KMS-11 (cell line): ENCODE results near the gene SNX1.

ENCODE experiments used
- H2AFZ ChIP-seq: fragments of 200-600 bp; sonication (generic); 2 replicates; pipeline ENCODE4 v1.6.1; 2016; ENCODE audit warnings: antibody characterized with exemption, mixed run types, low read depth
- H3K27ac ChIP-seq: fragments of 200-600 bp; sonication (generic); 2 replicates; pipeline ENCODE4 v1.6.1; 2016; ENCODE audit warnings: mild to moderate bottlenecking, mixed run types
- H3K27me3 ChIP-seq: fragments of 200-600 bp; sonication (generic); 2 replicates; pipeline ENCODE4 v1.6.1; 2017; ENCODE audit warnings: mild to moderate bottlenecking, low read depth, mixed run types, moderate library complexity; ENCODE audit not compliant: insufficient read depth
- H3K36me3 ChIP-seq: fragments of 200-600 bp; sonication (generic); 2 replicates; pipeline ENCODE4 v1.6.1; 2017; ENCODE audit warnings: mild to moderate bottlenecking, mixed run types; ENCODE audit not compliant: insufficient read depth
- H3K4me1 ChIP-seq: fragments of 200-600 bp; sonication (generic); 2 replicates; pipeline ENCODE4 v1.6.1; 2016; ENCODE audit warnings: mild to moderate bottlenecking, low read depth, mixed run types; ENCODE audit not compliant: poor library complexity, severe bottlenecking
- H3K4me2 ChIP-seq: fragments of 200-600 bp; sonication (generic); 2 replicates; pipeline ENCODE4 v1.7.0; 2016; ENCODE audit warnings: mild to moderate bottlenecking, mixed run types
- H3K4me3 ChIP-seq: fragments of 200-600 bp; sonication (generic); IDR thresholded peaks from 2 replicates; pipeline ENCODE4 v1.6.1; 2017; ENCODE audit warnings: low read depth, low read length, mixed read lengths; ENCODE audit not compliant: insufficient read depth
- H3K79me2 ChIP-seq: fragments of 200-600 bp; sonication (generic); 2 replicates; pipeline ENCODE4 v1.6.1; 2016; ENCODE audit warnings: low read depth, mixed run types; ENCODE audit not compliant: insufficient read depth
- H3K9ac ChIP-seq: fragments of 200-600 bp; sonication (generic); 2 replicates; pipeline ENCODE4 v1.6.1; 2016; ENCODE audit warnings: mild to moderate bottlenecking, mixed run types
- H4K20me1 ChIP-seq: fragments of 200-600 bp; sonication (generic); 2 replicates; pipeline ENCODE4 v1.6.1; 2016; ENCODE audit warnings: mild to moderate bottlenecking, mixed run types; ENCODE audit not compliant: insufficient read depth
- TF ChIP-seq, protein P1 (sequence below): fragments of 200-600 bp; sonication (generic); conservative IDR thresholded peaks from 2 replicates; pipeline ENCODE4 v1.6.1; 2017; ENCODE audit warnings: low read depth, mild to moderate bottlenecking, antibody characterized with exemption, low read length, moderate library complexity, mixed read lengths

Gene SNX1

DNA sequence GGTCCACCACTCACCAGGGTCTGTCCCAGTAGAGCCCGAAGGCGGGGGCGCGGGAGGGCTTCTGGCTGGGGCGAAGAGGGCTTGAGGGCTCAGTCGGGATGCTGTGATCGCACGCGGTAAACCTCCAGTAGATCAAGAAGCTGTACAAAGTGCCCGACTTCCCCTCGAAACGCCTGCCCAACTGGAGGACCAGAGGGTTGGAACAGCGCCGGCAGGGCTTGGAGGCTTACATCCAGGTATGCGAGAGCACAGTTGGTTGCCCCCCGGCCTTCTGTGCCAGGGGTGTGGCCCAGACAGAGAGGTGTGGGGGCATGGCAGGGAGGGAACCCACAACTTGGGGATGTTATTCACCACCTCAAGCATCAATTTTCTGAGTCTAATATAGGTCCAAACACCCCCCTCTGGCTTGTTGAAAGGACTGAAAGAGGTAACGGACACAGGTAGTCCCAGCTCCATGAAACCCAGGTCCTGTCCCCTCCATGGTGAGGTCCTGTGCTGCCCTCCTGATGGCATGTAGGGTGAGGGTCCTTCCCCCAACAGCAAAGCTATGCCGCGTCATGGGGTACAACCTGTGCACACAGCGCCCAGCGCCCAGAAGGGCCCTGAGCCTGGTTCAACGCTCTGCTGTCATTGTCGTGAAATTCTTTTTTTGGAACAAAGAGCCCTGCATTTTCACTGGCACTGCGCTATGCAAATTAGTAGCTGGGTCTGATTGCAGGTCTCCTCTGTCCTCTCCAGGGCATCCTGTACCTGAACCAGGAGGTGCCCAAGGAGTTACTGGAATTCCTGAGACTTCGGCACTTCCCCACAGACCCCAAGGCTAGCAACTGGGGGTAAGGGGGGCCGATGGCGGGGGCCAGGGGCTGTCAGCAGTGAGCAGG lies 57.0 kb downstream of the SNX1 start:
- H3K9ac ChIP-seq, result no peak overlapping the region; the same call in 1 of the 2 replicates
- peaks cover 8% of the 10 kb centered on the region for H3K27me3 ChIP-seq
- no peak overlapping the region for H3K27ac ChIP-seq
- H3K4me2 ChIP-seq, result peak overlapping the region; percentile 80
- H3K36me3 ChIP-seq, result peaks cover 6% of the 10 kb centered on the region; the same call in 1 of the 2 replicates
- TF ChIP-seq, protein P1, sequence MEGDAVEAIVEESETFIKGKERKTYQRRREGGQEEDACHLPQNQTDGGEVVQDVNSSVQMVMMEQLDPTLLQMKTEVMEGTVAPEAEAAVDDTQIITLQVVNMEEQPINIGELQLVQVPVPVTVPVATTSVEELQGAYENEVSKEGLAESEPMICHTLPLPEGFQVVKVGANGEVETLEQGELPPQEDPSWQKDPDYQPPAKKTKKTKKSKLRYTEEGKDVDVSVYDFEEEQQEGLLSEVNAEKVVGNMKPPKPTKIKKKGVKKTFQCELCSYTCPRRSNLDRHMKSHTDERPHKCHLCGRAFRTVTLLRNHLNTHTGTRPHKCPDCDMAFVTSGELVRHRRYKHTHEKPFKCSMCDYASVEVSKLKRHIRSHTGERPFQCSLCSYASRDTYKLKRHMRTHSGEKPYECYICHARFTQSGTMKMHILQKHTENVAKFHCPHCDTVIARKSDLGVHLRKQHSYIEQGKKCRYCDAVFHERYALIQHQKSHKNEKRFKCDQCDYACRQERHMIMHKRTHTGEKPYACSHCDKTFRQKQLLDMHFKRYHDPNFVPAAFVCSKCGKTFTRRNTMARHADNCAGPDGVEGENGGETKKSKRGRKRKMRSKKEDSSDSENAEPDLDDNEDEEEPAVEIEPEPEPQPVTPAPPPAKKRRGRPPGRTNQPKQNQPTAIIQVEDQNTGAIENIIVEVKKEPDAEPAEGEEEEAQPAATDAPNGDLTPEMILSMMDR, result no peak
- H2AFZ ChIP-seq, result peak overlapping the region; percentile 99
- H3K4me3 ChIP-seq, result no peak overlapping the region
- H3K79me2 ChIP-seq, result no peaks in the 10 kb centered on the region
- peaks cover 24% of the 10 kb centered on the region for H3K4me1 ChIP-seq
- H4K20me1 ChIP-seq, result no peaks in the 10 kb centered on the region

DNA sequence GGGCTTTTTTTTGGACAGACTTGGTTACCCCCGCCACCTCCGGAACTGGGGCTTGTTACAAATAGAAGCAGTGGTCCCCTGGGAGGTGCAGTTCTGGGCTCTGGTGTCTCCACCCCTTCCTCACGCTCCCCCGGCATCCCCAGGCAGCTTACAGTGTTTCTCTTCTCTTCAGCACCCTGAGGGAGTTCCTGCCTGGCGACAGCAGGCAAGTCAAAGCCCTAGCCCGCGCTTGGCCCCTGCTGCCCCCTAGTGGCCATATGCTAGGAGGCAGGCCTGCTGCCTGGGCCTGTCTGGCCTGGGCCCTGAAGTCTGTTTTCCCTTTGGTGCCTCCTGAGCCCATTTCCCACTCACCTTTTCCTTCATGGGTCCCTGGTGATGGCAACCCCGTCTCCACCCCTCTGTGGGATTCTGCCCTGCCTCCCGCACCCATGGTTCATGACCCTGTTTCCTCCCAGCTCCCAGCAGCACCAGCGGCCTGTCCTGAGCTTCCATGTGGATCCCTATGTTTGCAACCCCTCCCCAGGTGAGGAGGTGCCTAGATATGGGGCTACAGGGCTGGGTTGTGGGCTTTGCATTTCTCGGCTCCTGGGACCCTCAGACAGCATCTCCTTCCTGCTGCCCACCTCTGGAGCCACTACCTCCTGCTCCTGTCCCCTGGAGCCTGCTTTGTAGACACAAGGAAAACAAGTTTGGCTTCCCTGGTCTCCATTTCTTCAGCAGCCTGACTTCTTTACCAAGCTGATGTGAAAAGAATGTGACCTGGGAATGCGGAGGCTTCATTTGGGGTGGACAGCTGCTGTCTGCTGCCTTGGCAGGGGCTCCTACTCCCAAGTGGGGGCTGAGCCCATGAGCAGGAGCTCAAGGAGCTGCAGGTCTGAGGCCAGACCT lies 57.9 kb downstream of the SNX1 start:
- no peak overlapping the region for H3K4me3 ChIP-seq

DNA sequence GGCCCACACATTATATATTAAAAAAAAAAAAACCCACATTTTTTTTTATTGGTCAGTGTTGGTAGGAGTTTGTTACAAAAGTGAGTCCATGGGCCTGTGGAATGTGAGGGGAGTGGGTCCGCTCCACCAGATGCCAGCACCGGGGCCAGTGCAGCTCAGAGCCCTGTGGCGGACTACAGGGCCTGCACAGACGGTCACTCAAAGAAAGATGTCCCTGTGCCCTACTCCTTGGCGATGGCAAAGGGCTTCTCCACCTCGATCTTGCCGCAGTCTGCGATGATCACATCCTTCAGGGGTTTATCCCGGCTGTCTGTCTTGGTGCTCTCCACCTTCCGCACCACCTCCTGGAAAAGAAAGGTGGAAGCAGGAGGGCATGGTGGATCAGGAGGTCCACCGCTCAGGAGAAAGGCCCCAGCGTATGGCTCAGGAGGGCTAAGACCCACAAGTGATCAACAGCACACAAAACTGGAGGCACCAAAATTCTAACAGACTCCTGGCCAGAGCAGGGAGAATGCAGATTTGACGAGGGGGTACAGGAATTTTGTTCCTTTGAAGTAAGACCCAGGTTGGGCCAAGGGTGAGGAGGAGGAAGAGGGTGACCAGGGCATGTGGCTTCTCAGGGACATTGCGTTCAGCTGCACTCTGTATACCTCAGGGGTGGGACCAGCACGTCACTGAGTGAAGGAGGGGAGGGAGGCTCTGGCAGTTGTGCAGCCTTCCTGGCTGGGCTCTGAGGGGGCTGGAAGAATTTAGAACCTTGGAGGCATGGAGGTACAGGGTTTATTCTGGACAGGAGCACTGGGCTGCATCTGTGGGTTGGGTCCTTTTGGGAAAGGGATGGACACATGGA lies 60.2 kb downstream of the SNX1 start:
- Histone ChIP-seq H3K4me1 (peaks cover 28% of the 10 kb centered on the region), H3K27ac (no peak overlapping the region), H3K36me3 (peaks cover 6% of the 10 kb centered on the region; the same call in 1 of the 2 replicates), H3K4me2 (no peak overlapping the region), H2AFZ (no peak overlapping the region), H3K27me3 (peaks cover 8% of the 10 kb centered on the region), H3K79me2 (peaks cover 10% of the 10 kb centered on the region), H3K9ac (no peak overlapping the region), H3K4me3 (no peak overlapping the region), H4K20me1 (no peaks in the 10 kb centered on the region)
- TF ChIP-seq, protein P1, result no peak

More for the DNA sequence above, 57.9 kb downstream of the SNX1 start:
- Histone ChIP-seq H3K27me3 (peaks cover 8% of the 10 kb centered on the region), H3K9ac (no peak overlapping the region), H3K36me3 (peaks cover 6% of the 10 kb centered on the region; the same call in 1 of the 2 replicates), H3K27ac (peak overlapping the region; percentile 21; the same call in 1 of the 2 replicates), H2AFZ (no peak overlapping the region), H3K4me1 (peaks cover 24% of the 10 kb centered on the region), H4K20me1 (no peaks in the 10 kb centered on the region), H3K79me2 (no peaks in the 10 kb centered on the region), H3K4me2 (peak overlapping the region; percentile 80)
- TF ChIP-seq, protein P1, result peak; percentile 91
